ENCODE results near the gene TRPM3.

The TRPM3 gene

GRCh38 chr9:70814597-70814996 is 306.8 kb downstream of the TRPM3 start:
- no peaks in the 10 kb centered on the region for H3K9me3 ChIP-seq (ENCODE audit: severe bottlenecking)
- peaks cover 3% of the 10 kb centered on the region for H3K27me3 ChIP-seq (ENCODE audit: insufficient read depth, poor library complexity, severe bottlenecking)
- TF ChIP-seq, protein P1, sequence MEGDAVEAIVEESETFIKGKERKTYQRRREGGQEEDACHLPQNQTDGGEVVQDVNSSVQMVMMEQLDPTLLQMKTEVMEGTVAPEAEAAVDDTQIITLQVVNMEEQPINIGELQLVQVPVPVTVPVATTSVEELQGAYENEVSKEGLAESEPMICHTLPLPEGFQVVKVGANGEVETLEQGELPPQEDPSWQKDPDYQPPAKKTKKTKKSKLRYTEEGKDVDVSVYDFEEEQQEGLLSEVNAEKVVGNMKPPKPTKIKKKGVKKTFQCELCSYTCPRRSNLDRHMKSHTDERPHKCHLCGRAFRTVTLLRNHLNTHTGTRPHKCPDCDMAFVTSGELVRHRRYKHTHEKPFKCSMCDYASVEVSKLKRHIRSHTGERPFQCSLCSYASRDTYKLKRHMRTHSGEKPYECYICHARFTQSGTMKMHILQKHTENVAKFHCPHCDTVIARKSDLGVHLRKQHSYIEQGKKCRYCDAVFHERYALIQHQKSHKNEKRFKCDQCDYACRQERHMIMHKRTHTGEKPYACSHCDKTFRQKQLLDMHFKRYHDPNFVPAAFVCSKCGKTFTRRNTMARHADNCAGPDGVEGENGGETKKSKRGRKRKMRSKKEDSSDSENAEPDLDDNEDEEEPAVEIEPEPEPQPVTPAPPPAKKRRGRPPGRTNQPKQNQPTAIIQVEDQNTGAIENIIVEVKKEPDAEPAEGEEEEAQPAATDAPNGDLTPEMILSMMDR (IDR thresholded peaks at IDR 0.05; ENCODE audit: poor library complexity, severe bottlenecking): no peak
- no peak for ATAC-seq (ENCODE audit: low read depth)
- no peak overlapping the region for H3K4me3 ChIP-seq (ENCODE audit: severe bottlenecking)
- no peak for DNase-seq (ENCODE audit: low spot score)
- no peak overlapping the region for H3K27ac ChIP-seq (ENCODE audit: poor library complexity, severe bottlenecking)
- H3K4me1 ChIP-seq (ENCODE audit: insufficient read depth, poor library complexity, severe bottlenecking): no peaks in the 10 kb centered on the region
- no peaks in the 10 kb centered on the region for H3K36me3 ChIP-seq (ENCODE audit: low read depth)

- no peak for ATAC-seq (ENCODE audit: low read depth)
- TF ChIP-seq, protein P1 (IDR thresholded peaks at IDR 0.05; ENCODE audit: poor library complexity, severe bottlenecking): no peak
- no peak for DNase-seq (ENCODE audit: low spot score)
- Histone ChIP-seq H3K27me3 (ENCODE audit: insufficient read depth, poor library complexity, severe bottlenecking) (no peaks in the 10 kb centered on the region), H3K36me3 (ENCODE audit: low read depth) (no peaks in the 10 kb centered on the region), H3K4me3 (ENCODE audit: severe bottlenecking) (no peak overlapping the region), H3K4me1 (ENCODE audit: insufficient read depth, poor library complexity, severe bottlenecking) (no peaks in the 10 kb centered on the region), H3K9me3 (ENCODE audit: severe bottlenecking) (no peaks in the 10 kb centered on the region), H3K27ac (ENCODE audit: poor library complexity, severe bottlenecking) (no peak overlapping the region)
Observed at GRCh38 chr9:70813141-70813540, 308.3 kb downstream of the TRPM3 start.

- H3K4me3 ChIP-seq (ENCODE audit: severe bottlenecking): no peak overlapping the region
- ATAC-seq (ENCODE audit: low read depth): no peak
- no peaks in the 10 kb centered on the region for H3K4me1 ChIP-seq (ENCODE audit: insufficient read depth, poor library complexity, severe bottlenecking)
- no peak for DNase-seq (ENCODE audit: low spot score)
- H3K9me3 ChIP-seq (ENCODE audit: severe bottlenecking): no peaks in the 10 kb centered on the region
- H3K27ac ChIP-seq (ENCODE audit: poor library complexity, severe bottlenecking): no peak overlapping the region
- H3K36me3 ChIP-seq (ENCODE audit: low read depth): no peaks in the 10 kb centered on the region
- TF ChIP-seq, protein P1 (IDR thresholded peaks at IDR 0.05; ENCODE audit: poor library complexity, severe bottlenecking): no peak
- no peaks in the 10 kb centered on the region for H3K27me3 ChIP-seq (ENCODE audit: insufficient read depth, poor library complexity, severe bottlenecking)
Observed at GRCh38 chr9:70811638-70812037, 309.8 kb downstream of the TRPM3 start.

GRCh38 chr9:70806875-70807274 is 314.5 kb downstream of the TRPM3 start:
- Histone ChIP-seq H3K4me3 (ENCODE audit: severe bottlenecking) (no peak overlapping the region), H3K36me3 (ENCODE audit: low read depth) (no peaks in the 10 kb centered on the region), H3K27ac (ENCODE audit: poor library complexity, severe bottlenecking) (no peak overlapping the region), H3K27me3 (ENCODE audit: insufficient read depth, poor library complexity, severe bottlenecking) (no peaks in the 10 kb centered on the region), H3K9me3 (ENCODE audit: severe bottlenecking) (no peaks in the 10 kb centered on the region), H3K4me1 (ENCODE audit: insufficient read depth, poor library complexity, severe bottlenecking) (no peaks in the 10 kb centered on the region)
- DNase-seq (ENCODE audit: low spot score) (no peak), ATAC-seq (ENCODE audit: low read depth) (no peak)
- TF ChIP-seq, protein P1 (IDR thresholded peaks at IDR 0.05; ENCODE audit: poor library complexity, severe bottlenecking): no peak

GRCh38 chr9:70805949-70806348 is 315.5 kb downstream of the TRPM3 start:
- H3K4me1 ChIP-seq (ENCODE audit: insufficient read depth, poor library complexity, severe bottlenecking): no peaks in the 10 kb centered on the region
- no peaks in the 10 kb centered on the region for H3K27me3 ChIP-seq (ENCODE audit: insufficient read depth, poor library complexity, severe bottlenecking)
- H3K27ac ChIP-seq (ENCODE audit: poor library complexity, severe bottlenecking): no peak overlapping the region
- no peaks in the 10 kb centered on the region for H3K9me3 ChIP-seq (ENCODE audit: severe bottlenecking)
- H3K4me3 ChIP-seq (ENCODE audit: severe bottlenecking): no peak overlapping the region
- TF ChIP-seq, protein P1 (IDR thresholded peaks at IDR 0.05; ENCODE audit: poor library complexity, severe bottlenecking): no peak
- ATAC-seq (ENCODE audit: low read depth): no peak
- H3K36me3 ChIP-seq (ENCODE audit: low read depth): no peaks in the 10 kb centered on the region
- no peak for DNase-seq (ENCODE audit: low spot score)

Measured in RWPE2 (cell line).